Measurements from ENCODE around the gene MMP24.

DNA sequence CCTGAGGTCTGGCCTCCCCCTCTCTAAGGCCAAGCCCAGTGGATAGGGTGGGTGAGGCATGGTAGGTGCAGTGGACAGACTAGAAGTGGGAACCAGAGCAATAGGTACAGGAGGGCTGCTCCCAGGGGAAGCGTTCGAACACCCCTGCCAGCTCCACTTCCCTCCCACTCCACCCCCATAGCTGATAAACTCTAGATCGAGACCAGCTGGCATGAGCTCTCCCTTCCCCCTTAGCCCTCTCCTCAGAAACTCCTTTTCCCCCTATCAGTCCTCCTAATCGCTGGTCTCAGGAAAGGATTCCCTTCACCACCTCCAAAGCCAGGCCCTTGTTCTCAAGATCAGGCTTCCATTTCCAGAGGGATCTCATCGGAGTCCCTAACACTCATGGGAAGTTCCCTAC is 71.8 kb downstream of the MMP24 start:
- TF ChIP-seq POLR2A (IDR thresholded peaks at IDR 0.05; ENCODE audit: low read length) = no peak
- TF ChIP-seq GATA1 (IDR thresholded peaks at IDR 0.05; ENCODE audit: low read depth, low read length) = no peak
